ENCODE measurements around the gene ST6GALNAC4.

Gene ST6GALNAC4

GRCh38 chr9:127916720-127917581, at the start of gene ST6GALNAC4:
ST6GALNAC4 (minus strand) TSS chr9:127917041; CDS start chr9:127916419, 622 bp downstream.
- peak within 1 kb of the TSS; percentile 96 for H3K4me3 ChIP-seq (ENCODE audit: low read depth, low read length)
- TF ChIP-seq CTCF (IDR thresholded peaks at IDR 0.05; ENCODE audit: borderline replicate concordance, insufficient read depth, low read depth, low read length) = no peak

- H3K4me3 ChIP-seq (ENCODE audit: low read depth, low read length) = no peak overlapping the region
- no peak for TF ChIP-seq CTCF (IDR thresholded peaks at IDR 0.05; ENCODE audit: borderline replicate concordance, insufficient read depth, low read depth, low read length)
Measured at GRCh38 chr9:127965953-127966352, 49.1 kb upstream of the ST6GALNAC4 start.

GRCh38 chr9:127963359-127964064, 46.7 kb upstream of the ST6GALNAC4 start:
- no peak overlapping the region for H3K4me3 ChIP-seq (ENCODE audit: low read depth, low read length)
- no peak for TF ChIP-seq CTCF (IDR thresholded peaks at IDR 0.05; ENCODE audit: borderline replicate concordance, insufficient read depth, low read depth, low read length)

GRCh38 chr9:127963041-127963358, 46.2 kb upstream of the ST6GALNAC4 start:
- H3K4me3 ChIP-seq (ENCODE audit: low read depth, low read length) = no peak overlapping the region
- TF ChIP-seq CTCF (IDR thresholded peaks at IDR 0.05; ENCODE audit: borderline replicate concordance, insufficient read depth, low read depth, low read length) = no peak

GRCh38 chr9:127962278-127962677, 45.4 kb upstream of the ST6GALNAC4 start:
- TF ChIP-seq CTCF (IDR thresholded peaks at IDR 0.05; ENCODE audit: borderline replicate concordance, insufficient read depth, low read depth, low read length) = no peak

GRCh38 chr9:127961613-127962155, 44.8 kb upstream of the ST6GALNAC4 start:
- TF ChIP-seq CTCF (IDR thresholded peaks at IDR 0.05; ENCODE audit: borderline replicate concordance, insufficient read depth, low read depth, low read length) = no peak
- H3K4me3 ChIP-seq (ENCODE audit: low read depth, low read length) = no peak overlapping the region

More at GRCh38 chr9:127962278-127962677, 45.4 kb upstream of the ST6GALNAC4 start:
- H3K4me3 ChIP-seq (ENCODE audit: low read depth, low read length) = no peak overlapping the region
